Prostate gland (tissue), 2 donors: ENCODE data around the gene RBM38. TPM values are rescaled to one million over a fixed set of nuclear protein-coding genes. Genes with fewer than 3 reads are reported as not detected.

ENCODE experiments used
- DNase-seq: peaks from one replicate; pipeline ENCODE4 v3.0.0-alpha.2; 2019; ENCODE audit warnings: low spot score
- H3K27ac ChIP-seq, 2 donors: fragments of 200-600 bp; sonication (generic); 2 replicates each; pipeline ENCODE4 v1.5.1; 2017 to 2019
- H3K27me3 ChIP-seq: fragments of 200-600 bp; sonication (generic); replicated peaks from 2 replicates; pipeline ENCODE4 v1.5.1; 2019; ENCODE audit not compliant: insufficient read depth
- H3K36me3 ChIP-seq, 2 donors: fragments of 200-600 bp; sonication (generic); 1 replicate in 1 of 2; 2 replicates in 1 of 2; pipeline versions ENCODE4 v1.5.1 to v1.8.1; 2017 to 2019
- H3K4me1 ChIP-seq: fragments of 200-600 bp; sonication (generic); replicated peaks from 2 replicates; pipeline ENCODE4 v1.5.1; 2019
- H3K4me3 ChIP-seq, 2 donors: fragments of 200-600 bp; sonication (generic); 2 replicates each; pipeline ENCODE4 v1.5.1; 2017 to 2019
- H3K9me3 ChIP-seq: fragments of 200-600 bp; sonication (generic); 2 replicates; pipeline ENCODE4 v1.5.1; 2017
- CTCF ChIP-seq, 4 experiments: fragments of 200-600 bp in 2 of 4; fragments of 450-650 bp in 2 of 4; sonication (generic) in 2 of 4; IDR thresholded peaks; 1 replicate in 3 of 4; 2 replicates in 1 of 4; pipeline ENCODE4 v1.5.1; 2016 to 2019; ENCODE audit warnings: antibody characterized with exemption in 4 of 4, mild to moderate bottlenecking in 2 of 4, moderate library complexity in 2 of 4
- POLR2A ChIP-seq: fragments of 450-650 bp; IDR thresholded peaks from one replicate; pipeline ENCODE4 v1.6.1; 2016; ENCODE audit warnings: antibody characterized with exemption, mild to moderate bottlenecking
- POLR2AphosphoS5 ChIP-seq: sonication (generic); formaldehyde crosslinking; IDR thresholded peaks from one replicate; pipeline ENCODE4 v1.6.1; 2017; ENCODE audit warnings: antibody characterized with exemption
- WGBS: methylation state at CpG from one replicate; pipeline ENCODE4 v1.1.5; 2018; 5-methylcytosine and 5-hydroxymethylcytosine counted together
- intact Hi-C: fragments of 100-400 bp; cut with DNase I; formaldehyde crosslinking; loops from one replicate; pipeline ENCODE4 v1.14.2; 2022
- total RNA-seq, 2 donors: library from RNA; depleted of rRNA; stranded (reverse); fragments of >200 nt; gene quantifications; one replicate each; pipeline ENCODE4 v1.1.0, GENCODE V29; 2016

RBM38 gene
- total RNA-seq, 2 donors from 2014 or later: 29.9 to 104 TPM

GRCh38 chr20:57352305-57352704 lies 38.9 kb upstream of the RBM38 start:
- WGBS: 73% methylated on average over 6 of the region's 6 CpGs
- Histone ChIP-seq H3K27ac (no peak overlapping the region), H3K36me3 (peaks cover 7 to 8% of the 10 kb centered on the region in 2 donors), H3K4me1 (no peaks in the 10 kb centered on the region), H3K9me3 (no peaks in the 10 kb centered on the region), H3K27me3 (no peaks in the 10 kb centered on the region), H3K4me3 (no peak overlapping the region)
- DNase-seq: no peak
- TF ChIP-seq POLR2A: no peak
- intact Hi-C loops: no loop called here

- Histone ChIP-seq H3K4me1 (no peaks in the 10 kb centered on the region), H3K4me3 (no peak overlapping the region), H3K9me3 (no peaks in the 10 kb centered on the region), H3K27me3 (no peaks in the 10 kb centered on the region), H3K27ac (no peak overlapping the region), H3K36me3 (peaks cover 7 to 8% of the 10 kb centered on the region in 2 donors)
- DNase-seq: no peak
- intact Hi-C loops: no loop called here
- TF ChIP-seq POLR2AphosphoS5: no peak
- no peak for TF ChIP-seq POLR2A
- no peak for TF ChIP-seq CTCF (IDR thresholded peaks at IDR 0.05)
- WGBS: 88% methylated on average over 9 of the region's 9 CpGs
These were observed 37.8 kb upstream of the RBM38 start for GRCh38 chr20:57353351-57353750.

GRCh38 chr20:57361517-57361916 lies 29.7 kb upstream of the RBM38 start:
- intact Hi-C loops: no loop called here
- Histone ChIP-seq H3K36me3 (peaks cover 0 to 4% of the 10 kb centered on the region in 2 donors), H3K4me3 (no peak overlapping the region), H3K27me3 (no peaks in the 10 kb centered on the region), H3K9me3 (no peaks in the 10 kb centered on the region), H3K4me1 (no peaks in the 10 kb centered on the region), H3K27ac (no peak overlapping the region)
- TF ChIP-seq POLR2AphosphoS5: no peak
- no peak for TF ChIP-seq POLR2A
- DNase-seq: no peak
- WGBS: 80% methylated on average over 6 of the region's 6 CpGs

- H3K36me3 ChIP-seq: peaks cover 5 to 6% of the 10 kb centered on the region in 2 donors
- no peak for DNase-seq
- TF ChIP-seq CTCF (IDR thresholded peaks at IDR 0.05) (no peak), POLR2A (no peak), POLR2AphosphoS5 (no peak)
- H3K4me1 ChIP-seq: no peaks in the 10 kb centered on the region
- no peaks in the 10 kb centered on the region for H3K9me3 ChIP-seq
- no peaks in the 10 kb centered on the region for H3K27me3 ChIP-seq
- H3K27ac ChIP-seq: no peak overlapping the region
- H3K4me3 ChIP-seq: no peak overlapping the region
- intact Hi-C loops: no loop called here
These were observed 26.7 kb upstream of the RBM38 start for GRCh38 chr20:57364451-57364850.

GRCh38 chr20:57369596-57369995 lies 21.6 kb upstream of the RBM38 start:
- WGBS: 53% methylated on average over 3 of the region's 3 CpGs
- Histone ChIP-seq H3K27ac (no peak overlapping the region), H3K4me3 (no peak overlapping the region), H3K36me3 (peaks cover 16 to 17% of the 10 kb centered on the region in 2 donors), H3K27me3 (no peaks in the 10 kb centered on the region), H3K9me3 (no peaks in the 10 kb centered on the region), H3K4me1 (no peaks in the 10 kb centered on the region)
- intact Hi-C loops: no loop called here
- TF ChIP-seq CTCF (IDR thresholded peaks at IDR 0.05) (no peak), POLR2AphosphoS5 (no peak), POLR2A (no peak)
- no peak for DNase-seq

GRCh38 chr20:57370316-57370715 lies 20.9 kb upstream of the RBM38 start:
- H3K9me3 ChIP-seq: no peaks in the 10 kb centered on the region
- no peak for DNase-seq
- H3K36me3 ChIP-seq: peaks cover 17 to 19% of the 10 kb centered on the region in 2 donors
- intact Hi-C loops: no loop called here
- WGBS: 93% methylated on average over 9 of the region's 9 CpGs
- H3K27me3 ChIP-seq: no peaks in the 10 kb centered on the region
- no peak overlapping the region for H3K27ac ChIP-seq
- no peaks in the 10 kb centered on the region for H3K4me1 ChIP-seq
- no peak overlapping the region for H3K4me3 ChIP-seq
- TF ChIP-seq POLR2A (no peak), POLR2AphosphoS5 (no peak), CTCF (IDR thresholded peaks at IDR 0.05) (no peak)
